H1 (cell line): ENCODE results near the gene ZNF576.

Experiments
- GABPA ChIP-seq: IDR thresholded peaks from 2 replicates; pipeline ENCODE4 v1.6.1; 2011; ENCODE audit warnings: mild to moderate bottlenecking, low read length, moderate library complexity, borderline replicate concordance; ENCODE audit not compliant: insufficient read depth
- KDM1A ChIP-seq: fragments of 200-600, 300-600 bp; sonication (generic); IDR thresholded peaks from 2 replicates; pipeline ENCODE4 v1.7.1; 2016; ENCODE audit warnings: mild to moderate bottlenecking, low read length, borderline replicate concordance
- TF ChIP-seq, protein P1 (sequence below), 3 experiments: IDR thresholded peaks; 1 replicate in 2 of 3; 2 replicates in 1 of 3; pipeline versions ENCODE4 v1.5.1 to v1.6.1; 2011; ENCODE audit warnings: low read length in 3 of 3, mild to moderate bottlenecking in 3 of 3, inconsistent platforms in 2 of 3, low read depth in 1 of 3, moderate library complexity in 1 of 3; ENCODE audit not compliant: insufficient read depth in 1 of 3; ENCODE audit errors: control extremely low read depth in 1 of 3

- TF ChIP-seq GABPA (no peak), KDM1A (no peak)
- TF ChIP-seq, protein P1, sequence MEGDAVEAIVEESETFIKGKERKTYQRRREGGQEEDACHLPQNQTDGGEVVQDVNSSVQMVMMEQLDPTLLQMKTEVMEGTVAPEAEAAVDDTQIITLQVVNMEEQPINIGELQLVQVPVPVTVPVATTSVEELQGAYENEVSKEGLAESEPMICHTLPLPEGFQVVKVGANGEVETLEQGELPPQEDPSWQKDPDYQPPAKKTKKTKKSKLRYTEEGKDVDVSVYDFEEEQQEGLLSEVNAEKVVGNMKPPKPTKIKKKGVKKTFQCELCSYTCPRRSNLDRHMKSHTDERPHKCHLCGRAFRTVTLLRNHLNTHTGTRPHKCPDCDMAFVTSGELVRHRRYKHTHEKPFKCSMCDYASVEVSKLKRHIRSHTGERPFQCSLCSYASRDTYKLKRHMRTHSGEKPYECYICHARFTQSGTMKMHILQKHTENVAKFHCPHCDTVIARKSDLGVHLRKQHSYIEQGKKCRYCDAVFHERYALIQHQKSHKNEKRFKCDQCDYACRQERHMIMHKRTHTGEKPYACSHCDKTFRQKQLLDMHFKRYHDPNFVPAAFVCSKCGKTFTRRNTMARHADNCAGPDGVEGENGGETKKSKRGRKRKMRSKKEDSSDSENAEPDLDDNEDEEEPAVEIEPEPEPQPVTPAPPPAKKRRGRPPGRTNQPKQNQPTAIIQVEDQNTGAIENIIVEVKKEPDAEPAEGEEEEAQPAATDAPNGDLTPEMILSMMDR (IDR thresholded peaks at IDR 0.05; ENCODE audit: control extremely low read depth in 1 of 3, insufficient read depth in 1 of 3, low read depth in 1 of 3, low read length in 3 of 3) = no peak
Observed at GRCh38 chr19:43595605-43595998, 793 bp upstream of the ZNF576 start.
